Measurements from ENCODE around the gene MEGF11.
A peak's percentile ranks its signal among the peaks of the same experiment; 100 is the strongest.

Gene MEGF11

DNA sequence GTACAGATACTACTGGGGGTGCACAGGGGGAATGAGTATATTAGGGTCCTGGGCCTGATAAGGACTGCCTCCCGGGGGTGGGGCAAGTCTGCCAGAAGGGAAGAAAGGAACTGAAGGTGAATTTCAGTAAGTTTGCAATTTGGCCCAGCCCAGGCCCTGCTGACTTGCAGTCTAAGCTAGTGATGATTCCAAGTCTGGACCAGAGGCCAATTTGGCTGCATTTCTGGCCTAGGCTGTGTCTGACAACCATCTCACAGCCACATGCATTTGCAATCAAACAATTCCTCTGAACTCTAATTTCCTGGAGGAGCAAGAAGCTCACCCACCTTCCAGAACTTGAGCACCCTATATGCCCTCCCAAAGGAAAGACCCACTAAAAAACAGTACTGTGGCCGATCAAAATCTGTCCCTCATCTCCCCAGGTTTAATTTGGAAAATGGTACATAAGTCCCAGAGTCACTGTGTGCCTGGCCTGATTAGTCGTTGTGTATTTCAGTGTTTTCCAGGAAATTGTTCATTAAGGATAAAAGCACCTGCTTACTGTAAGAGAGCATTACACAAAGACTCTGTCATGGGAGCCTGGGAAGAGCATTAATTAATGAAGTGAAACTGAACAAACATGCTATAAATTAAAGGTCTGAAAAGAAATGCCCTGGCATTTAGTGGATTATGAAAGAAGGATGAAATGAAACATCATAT, 114.5 kb downstream of the MEGF11 start:
- peak; percentile 68 for DNase-seq

- peak; percentile 58 for DNase-seq
Measured at GRCh38 chr15:66138096-66138783, 115.3 kb downstream of the MEGF11 start.

GRCh38 chr15:66136948-66137347, 116.6 kb downstream of the MEGF11 start:
- no peak for DNase-seq

GRCh38 chr15:66135664-66136063, 117.9 kb downstream of the MEGF11 start:
- DNase-seq, result no peak

GRCh38 chr15:66134284-66134683, 119.3 kb downstream of the MEGF11 start:
- no peak for DNase-seq

GRCh38 chr15:66133247-66133885, 120.2 kb downstream of the MEGF11 start:
- no peak for DNase-seq

- DNase-seq, result no peak
Measured at GRCh38 chr15:66132251-66132816, 121.2 kb downstream of the MEGF11 start.

DNA sequence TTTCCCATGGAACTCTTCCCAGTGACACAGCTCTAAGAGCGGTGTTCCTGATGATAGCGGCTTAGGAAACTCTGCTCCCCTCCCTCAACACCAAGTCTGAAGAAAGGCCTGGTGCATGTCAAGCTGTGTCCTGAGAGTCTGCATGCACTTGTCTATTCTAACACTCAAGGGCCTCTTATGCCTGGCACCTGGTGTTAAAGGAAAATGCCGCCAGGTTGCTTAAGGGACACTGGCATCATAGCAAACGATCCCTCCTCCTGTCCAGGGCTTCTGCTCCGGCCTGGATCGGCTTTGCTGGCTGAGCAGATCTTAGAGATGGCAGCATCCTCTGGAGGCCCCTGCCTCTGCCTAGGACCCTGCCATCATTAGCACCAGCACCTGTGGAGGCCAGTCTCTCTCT, 121.7 kb downstream of the MEGF11 start:
- DNase-seq, result no peak

DNA sequence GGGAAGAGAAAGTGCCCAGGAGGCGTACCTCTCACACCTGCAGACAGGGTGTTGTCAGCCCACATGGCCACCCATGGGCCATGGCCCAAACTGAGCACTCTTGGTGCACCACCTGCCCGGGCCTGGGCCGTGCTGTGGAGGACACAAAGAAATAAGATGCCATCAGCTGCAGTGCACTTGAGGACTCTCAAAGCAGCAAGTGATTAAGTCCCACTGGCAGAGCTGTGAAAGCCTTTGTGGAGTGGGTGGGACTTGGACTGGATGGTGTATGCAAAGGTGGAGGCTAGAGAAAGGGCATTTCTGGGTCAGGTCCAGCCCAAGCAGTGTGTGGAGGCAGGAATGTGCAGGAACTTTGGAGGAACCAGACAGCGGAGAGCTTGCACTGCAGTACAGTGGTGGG, 122.3 kb downstream of the MEGF11 start:
- no peak for DNase-seq

DNA sequence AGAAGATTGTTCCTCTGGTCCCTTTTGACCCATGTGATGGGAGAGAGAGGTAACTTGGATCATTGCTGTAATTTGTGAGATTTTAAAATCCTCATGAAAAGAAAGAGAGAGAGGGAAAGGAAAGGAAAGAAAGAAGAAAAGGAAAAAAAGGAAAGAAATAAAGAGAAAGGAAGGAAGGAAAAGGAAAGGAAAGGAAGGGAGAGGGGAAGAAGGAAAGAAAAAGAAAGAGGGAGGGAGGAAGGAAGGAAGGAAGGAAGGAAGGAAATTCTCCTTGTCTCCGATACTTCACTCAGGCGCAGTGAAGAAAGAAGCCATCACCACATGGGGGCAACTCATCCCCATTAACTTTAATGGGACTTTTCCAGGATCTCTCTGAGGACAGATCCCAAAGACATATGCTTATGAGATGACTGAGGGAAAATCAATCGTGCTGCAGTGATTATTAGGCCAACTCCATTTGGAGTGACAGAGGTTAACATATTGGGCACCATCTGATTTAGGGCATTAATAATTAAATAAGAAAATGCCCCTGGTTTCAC, 123.0 kb downstream of the MEGF11 start:
- no peak for DNase-seq

DNA sequence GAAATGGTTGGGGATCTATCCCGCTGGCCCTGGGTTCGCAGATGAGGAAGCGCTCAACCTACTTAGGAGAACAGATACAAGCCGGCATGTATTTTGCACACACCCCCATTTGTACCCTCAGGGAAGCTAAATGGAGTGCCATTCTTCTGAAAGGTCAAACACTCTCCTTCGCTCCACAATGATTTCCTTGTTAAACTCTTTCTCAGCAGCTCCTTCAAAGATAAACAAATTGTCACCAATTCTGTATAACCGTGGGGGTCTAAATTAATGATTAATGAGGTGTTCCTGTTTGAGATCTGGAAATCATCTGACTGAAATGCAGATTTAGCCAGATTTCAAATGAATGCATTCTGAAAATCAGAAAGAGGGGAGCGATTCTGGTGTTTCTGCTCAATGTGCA, 124.0 kb downstream of the MEGF11 start:
- no peak for DNase-seq

- no peak for DNase-seq
Measured at GRCh38 chr15:66128116-66128680, 125.4 kb downstream of the MEGF11 start.

DNA sequence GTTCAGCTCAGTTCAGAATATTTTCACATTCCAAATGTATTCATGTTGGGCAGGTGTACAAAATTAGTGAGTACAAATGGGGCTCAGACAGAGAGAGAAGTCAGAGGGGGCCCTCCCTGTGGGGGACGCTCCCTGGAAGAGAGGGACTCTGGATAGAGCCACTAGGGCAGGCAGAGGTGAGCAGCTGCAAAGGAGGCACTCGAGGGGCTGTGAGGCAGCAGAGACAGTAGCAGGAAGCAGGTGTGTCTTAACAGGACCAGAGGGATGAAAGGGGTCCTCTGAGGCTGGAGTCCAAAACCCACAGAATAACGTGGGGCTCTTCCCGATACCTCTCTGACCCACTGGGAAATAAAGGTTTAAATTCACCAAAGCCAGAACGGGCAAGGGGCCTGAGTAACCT, 127.1 kb downstream of the MEGF11 start:
- DNase-seq, result no peak

GRCh38 chr15:66126031-66126441, 127.5 kb downstream of the MEGF11 start:
- no peak for DNase-seq

DNA sequence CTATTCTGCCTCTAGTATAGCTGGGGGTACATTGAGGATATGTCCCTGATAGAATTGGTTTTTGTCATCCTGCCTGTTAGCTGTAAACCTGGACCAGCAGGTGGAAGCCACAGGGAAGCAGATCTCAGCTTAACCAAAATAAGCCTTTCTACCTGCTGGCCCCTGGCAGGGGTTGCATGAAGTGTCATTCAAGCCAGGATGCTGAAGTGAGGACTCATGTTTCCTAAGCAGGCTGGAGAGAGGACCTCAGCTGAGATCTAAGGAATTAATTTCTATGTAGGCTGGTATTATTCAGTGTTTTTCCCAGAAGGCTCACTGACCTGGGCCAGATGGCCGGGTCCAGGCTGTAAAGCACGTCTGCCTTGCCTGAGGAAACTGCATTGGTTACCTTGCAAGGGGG, 128.9 kb downstream of the MEGF11 start:
- peak; percentile 33 for DNase-seq

DNA sequence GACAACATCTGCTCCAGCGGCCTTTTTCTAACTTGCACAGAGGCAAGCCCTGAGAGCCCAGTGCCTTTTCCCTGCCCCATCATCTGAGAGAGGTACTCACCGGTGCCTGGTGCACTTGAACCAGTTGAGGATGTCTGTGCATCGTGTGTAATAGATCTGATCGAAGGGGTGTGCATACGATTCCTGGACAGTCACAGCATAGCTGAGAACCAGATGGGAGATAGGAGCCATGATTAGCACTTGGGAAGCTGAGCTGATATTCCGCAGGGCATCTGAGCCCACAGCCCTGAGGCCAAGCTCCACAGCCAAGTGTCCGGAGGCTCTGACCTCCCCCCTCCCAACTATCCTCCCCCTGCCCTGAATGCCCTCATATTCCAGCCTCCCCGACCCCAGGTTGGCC, 129.8 kb downstream of the MEGF11 start:
- no peak for DNase-seq

DNA sequence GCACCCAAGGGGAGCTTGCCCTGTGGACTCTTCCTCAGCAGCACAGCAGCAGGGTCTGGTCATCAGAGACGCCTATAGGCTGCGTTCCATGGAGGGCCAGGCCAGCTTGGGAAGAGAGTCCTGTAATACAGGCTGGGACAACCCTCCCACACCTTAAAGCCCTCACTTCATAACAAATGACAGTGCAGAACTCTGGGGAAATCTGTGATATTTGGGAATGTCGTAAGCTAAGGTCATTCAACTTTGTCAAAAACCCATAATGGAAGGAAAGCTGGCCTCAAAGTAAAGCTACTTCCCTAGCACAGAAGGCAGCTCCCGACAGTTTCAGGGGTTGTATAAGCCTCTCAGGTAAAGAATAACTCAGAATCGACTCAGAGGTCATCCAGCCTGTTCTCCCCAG, 133.1 kb downstream of the MEGF11 start:
- no peak for DNase-seq

- DNase-seq, result no peak
Measured at GRCh38 chr15:66117841-66118240, 135.7 kb downstream of the MEGF11 start.

DNA sequence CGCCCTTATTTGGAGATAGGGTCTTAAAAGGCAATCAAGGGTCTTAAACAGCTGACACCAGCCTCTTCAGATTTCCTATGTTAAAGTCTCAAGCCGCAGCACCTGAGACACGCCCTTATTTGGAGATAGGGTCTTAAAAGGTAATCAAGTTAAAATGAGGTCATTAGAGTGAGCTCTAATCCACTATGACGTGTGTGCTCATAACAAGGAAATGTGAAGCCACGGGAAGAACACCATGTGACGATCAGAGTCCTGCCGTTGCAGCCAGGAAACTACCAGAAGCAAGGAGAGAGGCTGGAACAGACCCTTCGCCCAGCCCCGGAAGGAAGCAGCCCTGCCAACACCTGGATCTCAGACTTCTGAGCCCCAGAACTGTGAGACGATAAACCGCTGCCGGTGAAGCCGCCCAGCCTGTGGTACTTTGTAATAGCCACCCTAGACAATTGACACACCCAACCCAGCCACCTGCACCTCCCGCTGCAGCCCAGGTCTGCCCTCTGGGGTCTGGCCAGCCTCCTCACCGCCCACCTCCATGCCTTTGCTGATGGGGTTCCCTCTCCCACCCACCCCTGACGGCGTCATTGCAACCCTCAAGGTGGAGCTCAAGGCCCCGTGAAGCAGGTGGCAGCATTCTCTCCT, 137.9 kb downstream of the MEGF11 start:
- DNase-seq, result no peak

DNA sequence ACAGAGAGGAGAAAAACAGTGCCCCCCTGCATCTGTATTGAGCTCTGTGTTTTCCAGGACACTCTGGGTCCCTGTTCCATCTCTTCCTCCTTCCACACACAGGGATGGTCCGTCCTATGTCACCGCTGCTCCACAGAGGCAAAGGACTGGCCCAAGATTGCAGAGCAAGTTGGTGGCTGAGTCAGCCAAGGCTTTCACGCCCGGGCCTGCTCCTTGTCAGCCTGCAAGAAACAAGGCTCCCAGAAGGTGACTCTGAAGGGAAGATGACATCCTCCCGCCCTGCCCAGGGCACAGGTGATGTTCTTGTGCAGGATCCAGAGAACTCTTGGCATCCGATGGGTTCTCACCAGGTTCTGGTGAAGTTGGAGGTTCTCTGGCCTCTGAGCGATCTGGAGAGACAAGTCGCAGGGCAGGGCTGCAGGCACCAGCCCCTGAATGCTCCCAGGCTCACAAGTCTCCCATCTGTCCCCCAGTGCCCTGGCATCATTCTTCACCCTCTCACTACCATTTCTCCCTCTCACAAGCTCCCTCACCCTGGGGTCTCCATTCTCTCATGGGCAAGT, 138.6 kb downstream of the MEGF11 start:
- DNase-seq, result no peak

- no peak for DNase-seq
Measured at GRCh38 chr15:66112388-66112787, 141.2 kb downstream of the MEGF11 start.

DNA sequence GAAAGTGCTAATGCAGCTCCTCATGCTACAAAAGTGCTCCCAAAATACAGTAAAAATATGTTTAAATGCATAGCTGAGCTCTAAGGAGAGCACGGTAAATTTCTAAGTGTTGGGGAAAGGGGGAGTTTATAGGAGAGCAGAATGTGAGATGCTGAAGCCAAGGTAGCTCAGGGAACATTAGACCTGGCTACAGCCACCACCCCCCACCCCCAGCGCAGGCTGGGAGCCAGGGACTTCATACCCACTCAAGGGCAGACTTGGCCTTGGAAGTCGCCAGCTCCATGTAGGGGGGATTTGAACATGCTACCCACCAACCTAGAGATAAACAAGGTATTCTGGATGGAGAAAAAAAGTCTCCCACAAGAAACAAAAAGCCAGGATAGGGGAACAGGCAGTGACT, 142.2 kb downstream of the MEGF11 start:
- DNase-seq, result no peak

All from NCI-H146 (cell line).